ENCODE results near the gene RTRAF.

GRCh38 chr14:52014601-52015267, 25.4 kb downstream of the RTRAF start:
- no peak for TF ChIP-seq POLR2A (IDR thresholded peaks at IDR 0.05)
- no peak for TF ChIP-seq CTCF (IDR thresholded peaks at IDR 0.05)

Measured in tibial nerve (tissue), 3 donors.